ENCODE results near the gene PIK3C2G. TPM values are rescaled to one million over a fixed set of nuclear protein-coding genes. Genes with fewer than 3 reads are reported as not detected.

The PIK3C2G gene
- polyA plus RNA-seq, 4 donors = 3.4 to 5.1 (median 4.7) TPM

- DNase-seq (ENCODE audit: low read depth in 4 of 4, low spot score in 2 of 4) = no peak
Observed at GRCh38 chr12:18400186-18400585, 138.9 kb downstream of the PIK3C2G start.

GRCh38 chr12:18402872-18403611 lies 141.7 kb downstream of the PIK3C2G start:
- DNase-seq (ENCODE audit: low read depth in 4 of 4, low spot score in 2 of 4) = no peak

- no peak for DNase-seq (ENCODE audit: low read depth in 4 of 4, low spot score in 2 of 4)
Observed at GRCh38 chr12:18411453-18411852, 150.1 kb downstream of the PIK3C2G start.

GRCh38 chr12:18414671-18415070 lies 153.4 kb downstream of the PIK3C2G start:
- DNase-seq (ENCODE audit: low read depth in 4 of 4, low spot score in 2 of 4) = no peak

GRCh38 chr12:18415227-18415626 lies 153.9 kb downstream of the PIK3C2G start:
- DNase-seq (ENCODE audit: low read depth in 4 of 4, low spot score in 2 of 4) = no peak

- DNase-seq (ENCODE audit: low read depth in 4 of 4, low spot score in 2 of 4) = no peak
Observed at GRCh38 chr12:18416412-18416811, 155.1 kb downstream of the PIK3C2G start.

- DNase-seq (ENCODE audit: low read depth in 4 of 4, low spot score in 2 of 4) = peak in 1 of 4 donors; percentile 12
Observed at GRCh38 chr12:18419311-18419710, 158.0 kb downstream of the PIK3C2G start.

GRCh38 chr12:18421867-18422266 lies 160.5 kb downstream of the PIK3C2G start:
- DNase-seq (ENCODE audit: low read depth in 4 of 4, low spot score in 2 of 4) = no peak

- DNase-seq (ENCODE audit: low read depth in 4 of 4, low spot score in 2 of 4) = no peak
Observed at GRCh38 chr12:18422871-18423270, 161.6 kb downstream of the PIK3C2G start.

- DNase-seq (ENCODE audit: low read depth in 4 of 4, low spot score in 2 of 4) = no peak
Observed at GRCh38 chr12:18424857-18425256, 163.5 kb downstream of the PIK3C2G start.

GRCh38 chr12:18427520-18427919 lies 166.2 kb downstream of the PIK3C2G start:
- no peak for DNase-seq (ENCODE audit: low read depth in 4 of 4, low spot score in 2 of 4)

GRCh38 chr12:18428416-18428815 lies 167.1 kb downstream of the PIK3C2G start:
- no peak for DNase-seq (ENCODE audit: low read depth in 4 of 4, low spot score in 2 of 4)

GRCh38 chr12:18429366-18429765 lies 168.0 kb downstream of the PIK3C2G start:
- DNase-seq (ENCODE audit: low read depth in 4 of 4, low spot score in 2 of 4) = no peak

- peak in 1 of 4 donors; percentile 19 for DNase-seq (ENCODE audit: low read depth in 4 of 4, low spot score in 2 of 4)
Observed at GRCh38 chr12:18430425-18431048, 169.2 kb downstream of the PIK3C2G start.

- no peak for DNase-seq (ENCODE audit: low read depth in 4 of 4, low spot score in 2 of 4)
Observed at GRCh38 chr12:18431771-18432170, 170.5 kb downstream of the PIK3C2G start.

- DNase-seq (ENCODE audit: low read depth in 4 of 4, low spot score in 2 of 4) = no peak
Observed at GRCh38 chr12:18432206-18432605, 170.9 kb downstream of the PIK3C2G start.

- DNase-seq (ENCODE audit: low read depth in 4 of 4, low spot score in 2 of 4) = no peak
Observed at GRCh38 chr12:18436170-18436569, 174.9 kb downstream of the PIK3C2G start.

- no peak for DNase-seq (ENCODE audit: low read depth in 4 of 4, low spot score in 2 of 4)
Observed at GRCh38 chr12:18439541-18439940, 178.2 kb downstream of the PIK3C2G start.

GRCh38 chr12:18443768-18444437 lies 182.6 kb downstream of the PIK3C2G start:
- no peak for DNase-seq (ENCODE audit: low read depth in 4 of 4, low spot score in 2 of 4)

- DNase-seq (ENCODE audit: low read depth in 4 of 4, low spot score in 2 of 4) = no peak
Observed at GRCh38 chr12:18446061-18446644, 184.8 kb downstream of the PIK3C2G start.

GRCh38 chr12:18454330-18454729 lies 193.0 kb downstream of the PIK3C2G start:
- no peak for DNase-seq (ENCODE audit: low read depth in 4 of 4, low spot score in 2 of 4)
